ENCODE measurements around the gene RLN1.

Gene RLN1

GRCh38 chr9:5292141-5292540 lies 47.5 kb downstream of the RLN1 start:
- no peak overlapping the region for H3K27ac ChIP-seq
- ChIA-PET CTCF (no interaction called here), POLR2A (ENCODE audit: low non-redundant PET) (no interaction called here)
- DNase-seq (ENCODE audit: low spot score) = no peak
- TF ChIP-seq CTCF (conservative IDR thresholded peaks at IDR 0.05; ENCODE audit: low read depth) = no peak

- no peak for TF ChIP-seq CTCF (conservative IDR thresholded peaks at IDR 0.05; ENCODE audit: low read depth)
- ChIA-PET CTCF (interaction anchor here (0.9 kb wide), 1 partner anchor 12 kb away, joined by 3 read pairs; no protein-coding TSS in a partner anchor), POLR2A (ENCODE audit: low non-redundant PET) (no interaction called here)
- H3K27ac ChIP-seq = no peak overlapping the region
- no peak for DNase-seq (ENCODE audit: low spot score)
Observed at GRCh38 chr9:5288591-5288990, 51.1 kb downstream of the RLN1 start.

- ChIA-PET POLR2A (ENCODE audit: low non-redundant PET) (no interaction called here), CTCF (no interaction called here)
- H3K27ac ChIP-seq = no peak overlapping the region
- no peak for TF ChIP-seq CTCF (conservative IDR thresholded peaks at IDR 0.05; ENCODE audit: low read depth)
- DNase-seq (ENCODE audit: low spot score) = no peak
Observed at GRCh38 chr9:5286262-5286661, 53.4 kb downstream of the RLN1 start.

Data from RWPE1 (cell line).